ENCODE results near the gene KIF23.

- TF ChIP-seq CTCF (IDR thresholded peaks at IDR 0.05) = peak; percentile 66 to 98 (median 94)
- TF ChIP-seq POLR2AphosphoS5 (IDR thresholded peaks at IDR 0.05) = peak; percentile 80
These were observed 61.7 kb downstream of the KIF23 start for GRCh38 chr15:69475769-69476358.
